ENCODE results near the gene MRPL19. TPM values are rescaled to one million over a fixed set of nuclear protein-coding genes. Genes with fewer than 3 reads are reported as not detected.

The MRPL19 gene
- total RNA-seq, 2 donors from 2014 or later = 36.0 to 42.4 TPM

GRCh38 chr2:75610671-75611070 is 35.9 kb upstream of the MRPL19 start:
- Histone ChIP-seq H3K36me3 (no peaks in the 10 kb centered on the region), H3K9me3 (no peaks in the 10 kb centered on the region), H3K27me3 (replicated peaks; ENCODE audit: insufficient read depth) (no peaks in the 10 kb centered on the region), H3K4me3 (no peak overlapping the region), H3K27ac (no peak overlapping the region), H3K4me1 (ENCODE audit: control insufficient read depth in 1 of 2, low read depth in 2 of 2) (no peaks in the 10 kb centered on the region)
- no peak for TF ChIP-seq CTCF (IDR thresholded peaks at IDR 0.05)
- DNase-seq (ENCODE audit: low spot score) (no peak), ATAC-seq (ENCODE audit: insufficient number of reproducible peaks, low FRiP score, low read depth) (no peak)

GRCh38 chr2:75612108-75612861 is 34.3 kb upstream of the MRPL19 start:
- H3K36me3 ChIP-seq = no peaks in the 10 kb centered on the region
- no peak for TF ChIP-seq CTCF (IDR thresholded peaks at IDR 0.05)
- no peaks in the 10 kb centered on the region for H3K27me3 ChIP-seq (replicated peaks; ENCODE audit: insufficient read depth)
- no peak overlapping the region for H3K4me3 ChIP-seq
- H3K4me1 ChIP-seq (ENCODE audit: control insufficient read depth in 1 of 2, low read depth in 2 of 2) = no peaks in the 10 kb centered on the region
- no peak for DNase-seq (ENCODE audit: low spot score)
- no peak overlapping the region for H3K27ac ChIP-seq
- no peak for ATAC-seq (ENCODE audit: insufficient number of reproducible peaks, low FRiP score, low read depth)
- no peaks in the 10 kb centered on the region for H3K9me3 ChIP-seq

GRCh38 chr2:75612862-75613243 is 33.7 kb upstream of the MRPL19 start:
- H3K4me3 ChIP-seq = no peak overlapping the region
- ATAC-seq (ENCODE audit: insufficient number of reproducible peaks, low FRiP score, low read depth) (no peak), DNase-seq (ENCODE audit: low spot score) (no peak)
- no peaks in the 10 kb centered on the region for H3K4me1 ChIP-seq (ENCODE audit: control insufficient read depth in 1 of 2, low read depth in 2 of 2)
- H3K27me3 ChIP-seq (replicated peaks; ENCODE audit: insufficient read depth) = no peaks in the 10 kb centered on the region
- no peaks in the 10 kb centered on the region for H3K9me3 ChIP-seq
- TF ChIP-seq CTCF (IDR thresholded peaks at IDR 0.05) = no peak
- no peaks in the 10 kb centered on the region for H3K36me3 ChIP-seq
- no peak overlapping the region for H3K27ac ChIP-seq

GRCh38 chr2:75614162-75614651 is 32.4 kb upstream of the MRPL19 start:
- no peak for TF ChIP-seq CTCF (IDR thresholded peaks at IDR 0.05)
- Histone ChIP-seq H3K9me3 (no peaks in the 10 kb centered on the region), H3K36me3 (no peaks in the 10 kb centered on the region), H3K4me3 (no peak overlapping the region), H3K27ac (no peak overlapping the region), H3K4me1 (ENCODE audit: control insufficient read depth in 1 of 2, low read depth in 2 of 2) (no peaks in the 10 kb centered on the region), H3K27me3 (replicated peaks; ENCODE audit: insufficient read depth) (no peaks in the 10 kb centered on the region)
- ATAC-seq (ENCODE audit: insufficient number of reproducible peaks, low FRiP score, low read depth) (no peak), DNase-seq (ENCODE audit: low spot score) (no peak)

GRCh38 chr2:75616406-75616805 is 30.2 kb upstream of the MRPL19 start:
- Histone ChIP-seq H3K27ac (no peak overlapping the region), H3K4me3 (no peak overlapping the region), H3K4me1 (ENCODE audit: control insufficient read depth in 1 of 2, low read depth in 2 of 2) (no peaks in the 10 kb centered on the region), H3K9me3 (no peaks in the 10 kb centered on the region), H3K36me3 (no peaks in the 10 kb centered on the region), H3K27me3 (replicated peaks; ENCODE audit: insufficient read depth) (no peaks in the 10 kb centered on the region)
- no peak for TF ChIP-seq CTCF (IDR thresholded peaks at IDR 0.05)
- DNase-seq (ENCODE audit: low spot score) = no peak
- no peak for ATAC-seq (ENCODE audit: insufficient number of reproducible peaks, low FRiP score, low read depth)

Measured in thoracic aorta (tissue), 2 donors.